HepG2 (cell line): ENCODE data around the gene PSAPL1. TPM values are rescaled to one million over a fixed set of nuclear protein-coding genes. Genes with fewer than 3 reads are reported as not detected.

Source experiments
- BHLHE40 ChIP-seq: IDR thresholded peaks from 2 replicates; pipeline ENCODE4 v1.6.1; 2011; ENCODE audit warnings: low read length, improper control_type of control experiment
- CHCHD3 ChIP-seq: sonication (generic); formaldehyde crosslinking; IDR thresholded peaks from 2 replicates; pipeline ENCODE4 v1.8.0; 2022; ENCODE audit warnings: mild to moderate bottlenecking, missing genetic modification reagents, moderate library complexity
- CREB1 ChIP-seq, 2 experiments: fragments of 450-650 bp in 1 of 2; IDR thresholded peaks; 2 replicates each; pipeline ENCODE4 v1.6.1; 2016 to 2017; ENCODE audit warnings: control low read depth in 1 of 2, mild to moderate bottlenecking in 1 of 2, missing compliant biosample characterization in 1 of 2, missing genetic modification characterization in 1 of 2
- ERF ChIP-seq: IDR thresholded peaks from 2 replicates; pipeline ENCODE4 v1.6.1; 2018; ENCODE audit warnings: missing biosample characterization, missing genetic modification reagents
- GATAD2A ChIP-seq: IDR thresholded peaks from 2 replicates; pipeline ENCODE4 v1.6.1; 2016
- MIER3 ChIP-seq: IDR thresholded peaks from 2 replicates; pipeline ENCODE4 v1.6.1; 2016; ENCODE audit warnings: missing compliant biosample characterization, borderline replicate concordance
- NCOA2 ChIP-seq: sonication (generic); formaldehyde crosslinking; IDR thresholded peaks from 2 replicates; pipeline ENCODE4 v1.8.0; 2022; ENCODE audit warnings: inconsistent platforms
- NR2C2 ChIP-seq: sonication (generic); formaldehyde crosslinking; IDR thresholded peaks from 2 replicates; pipeline ENCODE4 v1.4.0; 2020; ENCODE audit warnings: missing genetic modification reagents, mild to moderate bottlenecking, moderate library complexity, borderline replicate concordance
- RBM22 ChIP-seq: fragments of 200-400 bp; formaldehyde crosslinking; optimal IDR thresholded peaks from 2 replicates; pipeline ENCODE3; 2017; ENCODE audit warnings: mild to moderate bottlenecking, low read length, moderate library complexity
- REXO4 ChIP-seq: sonication (generic); formaldehyde crosslinking; IDR thresholded peaks from 2 replicates; pipeline ENCODE4 v1.8.0; 2022; ENCODE audit warnings: missing genetic modification reagents, mild to moderate bottlenecking, borderline replicate concordance
- SRSF1 ChIP-seq: fragments of 200-400 bp; formaldehyde crosslinking; optimal IDR thresholded peaks from 2 replicates; pipeline ENCODE3; 2017; ENCODE audit warnings: mild to moderate bottlenecking, low read depth, low read length, moderate library complexity
- XBP1 ChIP-seq: sonication (generic); formaldehyde crosslinking; IDR thresholded peaks from 2 replicates; pipeline ENCODE4 v1.5.0; 2020; ENCODE audit warnings: missing genetic modification reagents
- ZFP62 ChIP-seq: sonication (generic); formaldehyde crosslinking; IDR thresholded peaks from 2 replicates; pipeline ENCODE4 v1.4.0; 2020; ENCODE audit warnings: missing genetic modification reagents
- ZKSCAN1 ChIP-seq: fragments of 150-350 bp; IDR thresholded peaks from 2 replicates; pipeline ENCODE4 v1.6.1; 2014; ENCODE audit warnings: low read length
- ZNF44 ChIP-seq: sonication (generic); formaldehyde crosslinking; IDR thresholded peaks from 2 replicates; pipeline ENCODE4 v1.5.1; 2020; ENCODE audit warnings: mild to moderate bottlenecking, missing genetic modification reagents
- ZNF720 ChIP-seq: sonication (generic); formaldehyde crosslinking; IDR thresholded peaks from 2 replicates; pipeline ENCODE4 v1.4.0; 2020; ENCODE audit warnings: missing genetic modification reagents
- ZNF878 ChIP-seq: sonication (generic); formaldehyde crosslinking; IDR thresholded peaks from 2 replicates; pipeline ENCODE4 v1.8.1; 2023; ENCODE audit warnings: mild to moderate bottlenecking, missing genetic modification reagents, moderate library complexity
- polyA plus RNA-seq, 8 experiments: library from polyadenylated mRNA; depleted of rRNA in 3 of 8; stranded (reverse) in 7 of 8; unstranded in 1 of 8; fragments of >200 nt; fragmentation: Illumina TruSeq in 4 of 8; extraction: Trizol in 4 of 8; gene quantifications; 2 replicates each; pipeline versions ENCODE4 v1.2.1 to v1.2.3, GENCODE V29; 2011 to 2016; ENCODE audit warnings: low read depth in 4 of 8, missing spikeins in 1 of 8, mixed read lengths in 1 of 8; ENCODE audit not compliant: insufficient read depth in 1 of 8
- total RNA-seq, 5 experiments: library from RNA; depleted of rRNA; stranded (reverse); fragments of >200 nt; fragmentation: Illumina TruSeq; extraction: Trizol; gene quantifications; 2 replicates each; pipeline ENCODE4 v1.2.3, GENCODE V29; 2016; ENCODE audit warnings: low read depth in 1 of 5
- TF ChIP-seq, protein P1 (sequence below): fragments of 450-650 bp; IDR thresholded peaks from 2 replicates; pipeline ENCODE4 v1.6.1; 2016
- TF ChIP-seq, protein P2 (sequence below), 2 experiments: sonication (generic) in 1 of 2; formaldehyde crosslinking in 1 of 2; IDR thresholded peaks; 2 replicates each; pipeline versions ENCODE4 v1.5.1 to v1.6.1; 2011 to 2020; ENCODE audit warnings: borderline replicate concordance in 1 of 2, low read depth in 1 of 2, low read length in 1 of 2, mild to moderate bottlenecking in 1 of 2, missing genetic modification reagents in 1 of 2, moderate library complexity in 1 of 2
- TF ChIP-seq, protein P3 (sequence below): sonication (generic); formaldehyde crosslinking; IDR thresholded peaks from 2 replicates; pipeline ENCODE4 v1.5.0; 2020; ENCODE audit warnings: mild to moderate bottlenecking, missing genetic modification reagents
- TF ChIP-seq, protein P4 (sequence below): IDR thresholded peaks from 2 replicates; pipeline ENCODE4 v1.6.1; 2016; ENCODE audit warnings: low read depth, control low read depth
- TF ChIP-seq, protein P5 (sequence below): sonication (generic); formaldehyde crosslinking; IDR thresholded peaks from 2 replicates; pipeline ENCODE4 v1.5.1; 2020; ENCODE audit warnings: missing genetic modification reagents, mild to moderate bottlenecking, borderline replicate concordance

Gene PSAPL1
- total and polyA plus RNA-seq, 2 of the 13 experiments (the other 11 are each of a cell fraction or from before 2014, with no cell fraction given): 0.02 to 0.16 TPM

DNA sequence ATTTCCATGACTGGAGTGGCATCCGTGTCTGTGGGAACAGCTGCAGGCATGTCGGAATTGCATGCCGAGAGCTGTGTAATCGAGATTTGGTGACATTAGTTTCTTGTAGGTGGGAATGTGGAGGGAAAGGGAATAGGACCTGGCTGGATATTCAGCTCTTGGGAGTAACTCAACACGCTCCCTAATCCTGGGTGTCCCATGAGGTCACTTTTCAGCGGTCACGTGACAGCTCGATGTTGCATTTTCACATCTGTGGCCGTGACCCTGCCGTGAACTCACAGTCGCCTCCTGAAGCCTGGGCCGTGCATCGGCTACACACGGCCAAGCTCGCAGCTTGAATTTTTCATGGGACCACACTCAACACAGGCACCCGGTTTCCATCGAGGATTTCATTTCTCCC, 25.8 kb upstream of the PSAPL1 start (continued):
- TF ChIP-seq RBM22: no peak
- 0 out of 2 replicates have a peak, but pooled peaks have one; percentile 15 for TF ChIP-seq CREB1 (IDR thresholded peaks at IDR 0.05)
- TF ChIP-seq CREB1 (CRISPR knock-in tag; IDR thresholded peaks at IDR 0.05): no peak
- TF ChIP-seq, protein P1, sequence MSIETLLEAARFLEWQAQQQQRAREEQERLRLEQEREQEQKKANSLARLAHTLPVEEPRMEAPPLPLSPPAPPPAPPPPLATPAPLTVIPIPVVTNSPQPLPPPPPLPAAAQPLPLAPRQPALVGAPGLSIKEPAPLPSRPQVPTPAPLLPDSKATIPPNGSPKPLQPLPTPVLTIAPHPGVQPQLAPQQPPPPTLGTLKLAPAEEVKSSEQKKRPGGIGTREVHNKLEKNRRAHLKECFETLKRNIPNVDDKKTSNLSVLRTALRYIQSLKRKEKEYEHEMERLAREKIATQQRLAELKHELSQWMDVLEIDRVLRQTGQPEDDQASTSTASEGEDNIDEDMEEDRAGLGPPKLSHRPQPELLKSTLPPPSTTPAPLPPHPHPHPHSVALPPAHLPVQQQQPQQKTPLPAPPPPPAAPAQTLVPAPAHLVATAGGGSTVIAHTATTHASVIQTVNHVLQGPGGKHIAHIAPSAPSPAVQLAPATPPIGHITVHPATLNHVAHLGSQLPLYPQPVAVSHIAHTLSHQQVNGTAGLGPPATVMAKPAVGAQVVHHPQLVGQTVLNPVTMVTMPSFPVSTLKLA: 0 out of 2 replicates have a peak, but pooled peaks have one; percentile 28
- no peak for TF ChIP-seq NCOA2 (CRISPR knock-in tag)
- TF ChIP-seq, protein P2, sequence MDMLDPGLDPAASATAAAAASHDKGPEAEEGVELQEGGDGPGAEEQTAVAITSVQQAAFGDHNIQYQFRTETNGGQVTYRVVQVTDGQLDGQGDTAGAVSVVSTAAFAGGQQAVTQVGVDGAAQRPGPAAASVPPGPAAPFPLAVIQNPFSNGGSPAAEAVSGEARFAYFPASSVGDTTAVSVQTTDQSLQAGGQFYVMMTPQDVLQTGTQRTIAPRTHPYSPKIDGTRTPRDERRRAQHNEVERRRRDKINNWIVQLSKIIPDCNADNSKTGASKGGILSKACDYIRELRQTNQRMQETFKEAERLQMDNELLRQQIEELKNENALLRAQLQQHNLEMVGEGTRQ (IDR thresholded peaks at IDR 0.05; ENCODE audit: low read depth, low read length): peak; percentile 92
- TF ChIP-seq, protein P2 (CRISPR knock-in tag; IDR thresholded peaks at IDR 0.05; ENCODE audit: borderline replicate concordance): peak; percentile 67; the same call in 1 of the 2 replicates
- TF ChIP-seq ZNF878 (CRISPR knock-in tag): no peak
- TF ChIP-seq ZKSCAN1: no peak
- no peak for TF ChIP-seq CHCHD3 (CRISPR knock-in tag)
- no peak for TF ChIP-seq GATAD2A (CRISPR knock-in tag)
- no peak for TF ChIP-seq ZNF44 (CRISPR knock-in tag)
- TF ChIP-seq, protein P3, sequence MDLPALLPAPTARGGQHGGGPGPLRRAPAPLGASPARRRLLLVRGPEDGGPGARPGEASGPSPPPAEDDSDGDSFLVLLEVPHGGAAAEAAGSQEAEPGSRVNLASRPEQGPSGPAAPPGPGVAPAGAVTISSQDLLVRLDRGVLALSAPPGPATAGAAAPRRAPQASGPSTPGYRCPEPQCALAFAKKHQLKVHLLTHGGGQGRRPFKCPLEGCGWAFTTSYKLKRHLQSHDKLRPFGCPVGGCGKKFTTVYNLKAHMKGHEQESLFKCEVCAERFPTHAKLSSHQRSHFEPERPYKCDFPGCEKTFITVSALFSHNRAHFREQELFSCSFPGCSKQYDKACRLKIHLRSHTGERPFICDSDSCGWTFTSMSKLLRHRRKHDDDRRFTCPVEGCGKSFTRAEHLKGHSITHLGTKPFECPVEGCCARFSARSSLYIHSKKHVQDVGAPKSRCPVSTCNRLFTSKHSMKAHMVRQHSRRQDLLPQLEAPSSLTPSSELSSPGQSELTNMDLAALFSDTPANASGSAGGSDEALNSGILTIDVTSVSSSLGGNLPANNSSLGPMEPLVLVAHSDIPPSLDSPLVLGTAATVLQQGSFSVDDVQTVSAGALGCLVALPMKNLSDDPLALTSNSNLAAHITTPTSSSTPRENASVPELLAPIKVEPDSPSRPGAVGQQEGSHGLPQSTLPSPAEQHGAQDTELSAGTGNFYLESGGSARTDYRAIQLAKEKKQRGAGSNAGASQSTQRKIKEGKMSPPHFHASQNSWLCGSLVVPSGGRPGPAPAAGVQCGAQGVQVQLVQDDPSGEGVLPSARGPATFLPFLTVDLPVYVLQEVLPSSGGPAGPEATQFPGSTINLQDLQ: no peak
- no peak for TF ChIP-seq REXO4 (CRISPR knock-in tag)
- TF ChIP-seq, protein P4, sequence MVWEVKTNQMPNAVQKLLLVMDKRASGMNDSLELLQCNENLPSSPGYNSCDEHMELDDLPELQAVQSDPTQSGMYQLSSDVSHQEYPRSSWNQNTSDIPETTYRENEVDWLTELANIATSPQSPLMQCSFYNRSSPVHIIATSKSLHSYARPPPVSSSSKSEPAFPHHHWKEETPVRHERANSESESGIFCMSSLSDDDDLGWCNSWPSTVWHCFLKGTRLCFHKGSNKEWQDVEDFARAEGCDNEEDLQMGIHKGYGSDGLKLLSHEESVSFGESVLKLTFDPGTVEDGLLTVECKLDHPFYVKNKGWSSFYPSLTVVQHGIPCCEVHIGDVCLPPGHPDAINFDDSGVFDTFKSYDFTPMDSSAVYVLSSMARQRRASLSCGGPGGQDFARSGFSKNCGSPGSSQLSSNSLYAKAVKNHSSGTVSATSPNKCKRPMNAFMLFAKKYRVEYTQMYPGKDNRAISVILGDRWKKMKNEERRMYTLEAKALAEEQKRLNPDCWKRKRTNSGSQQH (CRISPR knock-in tag): no peak
- peak; percentile 65 for TF ChIP-seq BHLHE40
- peak; percentile 56; the same call in 1 of the 2 replicates for TF ChIP-seq NR2C2 (CRISPR knock-in tag)
- no peak for TF ChIP-seq SRSF1
- no peak for TF ChIP-seq MIER3 (CRISPR knock-in tag)
- no peak for TF ChIP-seq XBP1 (CRISPR knock-in tag)
- TF ChIP-seq ZFP62 (CRISPR knock-in tag): no peak
- TF ChIP-seq ERF (CRISPR knock-in tag): no peak
- TF ChIP-seq ZNF720 (CRISPR knock-in tag): no peak
- TF ChIP-seq, protein P5, sequence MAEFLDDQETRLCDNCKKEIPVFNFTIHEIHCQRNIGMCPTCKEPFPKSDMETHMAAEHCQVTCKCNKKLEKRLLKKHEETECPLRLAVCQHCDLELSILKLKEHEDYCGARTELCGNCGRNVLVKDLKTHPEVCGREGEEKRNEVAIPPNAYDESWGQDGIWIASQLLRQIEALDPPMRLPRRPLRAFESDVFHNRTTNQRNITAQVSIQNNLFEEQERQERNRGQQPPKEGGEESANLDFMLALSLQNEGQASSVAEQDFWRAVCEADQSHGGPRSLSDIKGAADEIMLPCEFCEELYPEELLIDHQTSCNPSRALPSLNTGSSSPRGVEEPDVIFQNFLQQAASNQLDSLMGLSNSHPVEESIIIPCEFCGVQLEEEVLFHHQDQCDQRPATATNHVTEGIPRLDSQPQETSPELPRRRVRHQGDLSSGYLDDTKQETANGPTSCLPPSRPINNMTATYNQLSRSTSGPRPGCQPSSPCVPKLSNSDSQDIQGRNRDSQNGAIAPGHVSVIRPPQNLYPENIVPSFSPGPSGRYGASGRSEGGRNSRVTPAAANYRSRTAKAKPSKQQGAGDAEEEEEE: no peak
